NOMO-1 treated with DMSO at 0.1 percent for 48 hours (cell line): ENCODE data around the gene RECQL5.
"Not testable (repeated sequence)": the region's sequence is repeated elsewhere in the genome, so short reads cannot be mapped to it uniquely, and the experiment has no call there.

Source experiments
- DNase-seq: peaks from one replicate; lab custom pipeline; 2025; ENCODE audit not compliant: unreplicated experiment; lab: John Stamatoyannopoulos, UW

The RECQL5 gene

DNA sequence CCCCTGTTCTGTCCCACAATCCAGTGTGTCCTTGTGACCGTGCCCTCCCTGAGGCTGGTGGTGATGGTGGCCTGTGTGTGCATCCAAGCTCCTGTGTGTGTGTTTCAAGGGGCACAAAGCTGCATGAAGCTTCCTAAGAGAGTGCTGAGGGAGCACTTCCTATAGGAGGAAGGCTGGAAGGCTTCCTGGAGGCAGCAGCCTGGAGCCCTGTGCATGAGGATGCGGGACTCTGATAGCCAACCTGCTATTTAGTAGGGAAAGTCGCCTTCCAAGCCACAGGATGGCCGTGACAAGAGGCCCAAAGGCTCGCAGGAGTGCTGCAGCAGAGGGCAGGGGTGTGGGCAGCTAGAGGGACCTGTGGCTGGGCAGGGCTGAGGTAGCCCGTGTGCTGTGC is 71.0 kb downstream of the RECQL5 start:
- no peak for DNase-seq

DNA sequence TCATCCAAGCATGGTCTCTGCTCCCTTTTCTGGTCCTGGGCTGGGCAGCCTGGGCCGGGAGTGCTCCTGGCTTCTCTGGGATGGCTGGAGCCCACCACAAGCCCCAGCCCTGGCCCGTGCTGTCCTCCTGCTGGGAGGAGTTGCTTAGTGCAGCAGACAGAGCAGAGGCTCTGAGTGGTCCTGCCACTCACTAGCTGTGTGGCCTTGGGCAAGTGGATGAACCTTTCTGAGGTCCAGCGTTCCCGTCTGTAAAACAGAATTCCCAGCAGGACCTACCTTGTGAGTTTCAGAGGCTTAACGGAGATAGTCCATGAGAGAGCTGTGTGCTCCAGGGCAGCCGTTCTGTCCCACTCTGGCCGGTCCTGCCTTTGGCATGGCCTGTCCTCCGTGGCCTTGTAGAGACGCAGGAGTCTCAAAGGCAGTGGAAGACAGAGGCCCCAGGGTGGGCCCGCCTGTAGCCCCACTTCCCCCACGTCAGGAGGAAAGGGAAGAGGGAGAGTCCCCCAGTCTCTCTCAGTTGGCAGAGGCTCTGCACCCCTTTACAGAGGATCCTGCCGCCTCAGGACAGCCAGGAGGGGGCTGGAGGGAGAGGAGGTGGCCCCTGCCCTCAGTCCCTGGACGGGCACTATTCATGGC is 71.6 kb downstream of the RECQL5 start:
- DNase-seq = no peak

DNA sequence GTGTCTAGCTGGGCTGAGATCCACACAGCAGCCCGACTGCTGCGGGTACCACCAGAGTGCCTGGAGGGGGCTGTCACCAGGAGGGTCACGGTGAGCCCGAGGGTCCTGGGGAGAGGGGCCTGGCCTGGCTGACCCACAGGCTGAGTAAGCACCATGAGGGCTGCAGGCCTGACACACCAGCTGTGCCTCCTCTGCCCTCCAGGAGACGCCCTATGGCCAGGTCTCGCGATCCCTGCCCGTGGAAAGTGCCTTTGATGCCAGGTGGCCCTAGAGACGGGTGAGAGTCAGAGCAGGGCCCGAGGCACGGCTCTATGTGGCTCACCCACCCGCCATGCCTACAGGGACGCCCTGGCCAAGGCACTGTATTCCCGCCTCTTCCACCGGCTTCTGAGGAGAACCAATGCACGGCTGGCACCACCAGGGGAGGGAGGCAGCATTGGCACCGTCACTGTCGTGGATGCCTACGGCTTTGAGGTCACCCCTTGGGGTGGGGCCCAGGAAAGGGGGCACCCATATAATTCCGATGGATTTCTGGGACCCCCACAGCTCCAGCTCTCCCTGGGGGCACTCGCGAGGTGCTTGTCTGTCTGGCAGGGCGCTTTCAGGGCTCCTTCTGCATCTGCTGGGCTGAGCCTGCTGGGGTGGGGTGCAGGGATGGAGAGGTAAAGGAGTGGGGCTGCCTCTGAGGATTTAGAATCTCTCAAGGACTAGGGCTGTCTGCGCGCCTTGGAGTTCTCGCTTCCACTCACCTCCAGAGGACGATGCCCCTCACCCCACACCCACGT is 72.3 kb downstream of the RECQL5 start:
- no peak for DNase-seq

DNA sequence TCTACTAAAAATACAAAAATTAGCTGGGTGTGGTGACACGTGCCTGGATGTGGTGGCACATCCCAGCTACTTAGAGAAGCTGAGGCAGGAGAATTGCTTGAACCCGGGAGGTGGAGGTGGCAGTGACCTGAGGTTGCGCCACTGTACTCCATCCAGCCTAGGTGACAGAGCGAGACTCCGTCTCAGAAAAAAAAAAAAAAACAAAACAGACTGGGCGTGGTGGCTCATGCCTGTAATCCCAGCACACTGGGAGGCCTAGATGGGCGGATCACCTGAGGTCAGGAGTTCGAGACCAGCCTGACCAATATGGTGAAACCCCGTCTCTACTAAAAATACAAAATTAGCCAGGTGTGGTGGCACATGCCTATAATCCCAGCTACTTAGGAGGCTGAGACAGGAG is 73.5 kb downstream of the RECQL5 start:
- not testable (repeated sequence) for DNase-seq

DNA sequence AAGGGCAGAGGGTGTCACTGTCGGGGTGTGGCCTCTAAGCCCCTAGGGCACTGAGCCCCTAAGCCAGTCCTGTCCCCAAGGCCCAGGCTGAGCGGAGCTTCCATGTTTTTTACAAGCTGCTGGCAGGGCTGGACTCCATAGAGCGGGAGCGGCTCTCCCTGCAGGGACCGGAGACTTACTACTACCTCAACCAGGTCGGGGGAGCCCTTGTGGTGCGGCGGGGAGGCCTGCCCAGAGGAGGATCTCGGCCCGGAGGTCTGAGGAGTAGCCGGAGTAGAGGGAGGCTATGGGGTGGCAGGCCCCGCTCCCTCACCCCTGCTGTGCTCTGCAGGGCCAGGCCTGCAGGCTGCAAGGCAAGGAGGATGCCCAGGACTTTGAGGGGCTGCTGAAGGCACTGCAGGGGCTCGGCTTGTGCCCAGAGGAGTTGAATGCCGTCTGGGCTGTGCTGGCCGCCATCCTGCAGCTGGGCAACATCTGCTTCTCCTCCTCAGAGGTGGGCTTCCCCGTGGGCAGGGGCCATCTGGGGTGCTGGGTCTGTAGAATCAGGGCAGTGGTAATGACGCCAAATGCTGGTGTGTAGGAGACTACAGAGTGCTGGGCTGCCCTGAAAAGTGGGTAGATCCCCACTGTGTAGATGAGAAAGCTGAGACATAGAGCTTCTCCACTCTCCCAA is 74.5 kb downstream of the RECQL5 start:
- DNase-seq = no peak

DNA sequence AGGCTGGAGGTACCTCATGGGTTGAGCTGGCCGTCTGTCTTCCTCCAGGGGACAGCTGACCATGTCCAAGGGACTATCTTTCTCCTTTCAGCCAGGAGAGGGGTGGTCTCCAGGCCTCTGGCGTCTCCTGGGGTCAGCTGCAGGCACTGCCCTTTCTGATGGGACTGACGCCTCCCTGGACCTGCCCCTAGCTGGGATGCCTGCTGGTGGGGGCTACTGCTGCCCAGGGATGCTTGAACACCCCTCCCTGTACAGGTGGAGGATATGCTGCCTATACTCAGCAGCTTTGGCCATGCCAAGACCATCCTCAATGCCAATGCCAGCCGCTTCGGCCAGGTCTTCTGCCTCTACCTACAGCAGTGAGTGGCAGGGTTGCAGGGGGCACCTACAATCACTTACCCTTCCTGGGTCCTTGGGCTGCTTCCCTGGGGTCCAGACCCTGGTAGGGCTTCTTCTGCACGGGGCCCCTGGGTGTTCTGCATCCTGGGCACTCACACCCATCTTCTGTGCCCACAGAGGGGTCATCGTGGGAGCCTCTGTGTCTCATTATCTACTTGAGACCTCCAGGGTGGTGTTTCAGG is 75.1 kb downstream of the RECQL5 start:
- DNase-seq = no peak

DNA sequence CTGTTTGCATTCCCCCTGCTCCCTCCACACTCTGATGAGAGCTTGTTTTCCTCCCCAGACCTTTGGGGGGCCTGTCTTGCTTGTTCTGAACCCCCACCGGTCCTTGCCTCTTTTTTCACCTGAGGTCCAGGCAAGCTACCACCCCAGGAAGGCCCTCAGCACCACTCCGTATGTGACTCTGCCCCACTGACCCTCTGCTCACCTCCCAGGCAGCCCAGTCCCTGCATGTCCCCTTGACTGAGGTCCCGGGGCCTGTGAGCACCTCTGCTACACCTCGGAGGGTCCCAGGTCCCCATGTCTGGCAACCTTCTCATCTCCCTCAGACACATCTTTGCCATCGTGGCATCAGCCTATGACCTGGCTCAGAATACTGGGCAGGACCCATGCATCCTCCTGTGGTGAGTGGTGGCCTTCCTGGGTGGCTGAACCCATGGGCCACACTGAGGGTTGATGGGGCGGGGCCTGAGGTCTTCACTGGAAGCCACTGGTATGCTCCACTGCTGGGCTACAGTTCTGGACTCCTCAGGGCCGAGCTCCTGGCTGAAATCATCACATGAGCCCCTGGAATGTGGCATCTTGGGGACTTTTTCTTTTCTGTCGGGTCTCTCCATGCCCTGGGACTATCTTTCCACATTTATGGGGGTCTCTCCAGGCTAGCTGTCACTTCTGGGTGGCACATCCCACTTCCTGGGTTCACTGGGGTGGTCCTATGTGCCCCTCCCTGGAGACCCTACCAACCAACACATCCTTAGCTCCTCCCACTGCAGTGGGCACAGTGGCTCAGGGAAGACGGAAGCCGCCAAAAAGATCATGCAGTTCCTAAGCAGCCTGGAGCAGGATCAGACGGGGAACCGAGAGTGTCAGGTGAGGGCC is 75.9 kb downstream of the RECQL5 start:
- DNase-seq = no peak

DNA sequence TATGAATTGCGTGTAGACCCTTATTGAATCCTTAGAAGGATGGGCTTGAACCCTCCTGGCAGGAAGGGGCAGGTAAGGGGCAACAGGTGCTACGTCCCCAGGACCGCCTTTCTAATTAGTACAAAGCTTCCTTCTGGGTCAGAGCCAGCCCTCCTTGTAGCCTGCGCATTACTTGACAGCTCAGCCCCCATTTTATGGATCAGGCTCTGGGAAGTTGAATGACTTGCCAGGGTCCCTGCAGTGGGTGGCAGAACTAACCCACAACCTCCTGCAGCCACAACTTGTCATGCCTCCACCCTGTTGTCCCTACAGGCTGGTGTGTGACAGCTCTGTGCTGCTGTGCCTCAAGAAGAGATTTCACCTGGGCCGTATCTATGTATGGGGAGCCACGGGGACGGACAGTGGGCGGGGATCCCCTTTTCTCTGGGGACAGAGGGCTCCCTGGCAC is 76.6 kb downstream of the RECQL5 start:
- DNase-seq = no peak

DNA sequence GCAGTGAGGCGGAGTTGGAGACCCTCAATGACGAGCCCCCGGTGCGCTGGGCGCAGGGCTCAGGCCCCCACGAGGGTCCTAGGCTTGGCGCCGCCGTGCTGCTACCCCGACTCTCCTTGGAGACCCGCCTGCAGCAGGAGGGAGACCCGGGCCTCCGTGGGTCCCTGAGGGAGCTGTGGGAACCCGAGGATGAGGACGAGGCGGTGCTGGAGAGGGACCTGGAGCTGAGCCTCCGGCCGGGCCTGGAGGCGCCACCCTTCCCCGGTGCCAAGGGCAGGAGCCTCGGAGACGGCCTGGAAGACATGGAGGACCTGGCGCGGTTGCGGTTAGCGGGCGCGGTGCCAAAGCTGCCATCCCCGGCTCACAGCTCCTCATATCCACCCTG is 77.0 kb downstream of the RECQL5 start:
- no peak for DNase-seq

DNA sequence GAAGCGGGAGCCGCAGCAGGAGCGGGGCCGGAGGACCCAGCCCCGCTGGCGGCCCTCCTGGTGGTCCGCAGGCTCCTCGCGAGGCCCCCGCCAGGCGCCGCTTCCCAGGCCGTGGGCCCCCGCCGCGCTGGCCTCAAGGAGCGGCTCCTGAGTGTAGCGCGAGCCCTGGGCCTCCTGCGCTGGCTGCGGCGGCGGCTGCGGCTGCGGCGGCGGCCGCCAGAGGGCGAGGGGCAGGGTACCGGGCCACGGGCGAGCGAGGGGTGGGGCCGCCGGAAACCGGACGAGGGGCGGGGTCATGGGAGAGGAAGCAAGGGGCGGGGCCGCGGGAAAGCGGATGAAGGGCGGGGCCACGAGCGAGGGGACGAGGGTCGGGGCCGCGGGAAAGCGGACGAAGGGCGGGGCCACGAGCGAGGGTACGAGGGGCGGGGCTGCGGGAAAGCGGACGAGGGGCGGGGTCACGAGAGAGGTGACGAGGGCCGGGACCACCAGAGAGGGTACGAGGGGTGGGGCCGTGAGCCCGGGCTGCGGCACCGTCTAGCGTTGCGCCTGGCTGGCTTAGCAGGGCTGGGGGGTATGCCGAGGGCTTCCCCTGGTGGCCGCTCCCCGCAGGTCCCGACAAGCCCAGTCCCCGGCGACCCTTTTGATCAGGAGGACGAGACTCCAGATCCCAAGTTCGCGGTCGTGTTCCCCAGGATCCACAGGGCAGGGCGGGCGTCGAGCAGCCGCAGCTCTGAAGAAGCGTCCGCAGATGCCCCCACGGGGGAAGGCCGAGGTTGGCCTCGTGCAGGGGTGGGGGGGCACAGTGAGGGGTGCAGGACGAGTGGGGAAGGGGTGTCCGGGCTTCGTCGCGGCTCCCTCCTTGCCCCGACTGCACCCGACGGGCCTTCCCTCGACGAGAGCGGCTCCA is 77.7 kb downstream of the RECQL5 start:
- DNase-seq = peak; percentile 82

DNA sequence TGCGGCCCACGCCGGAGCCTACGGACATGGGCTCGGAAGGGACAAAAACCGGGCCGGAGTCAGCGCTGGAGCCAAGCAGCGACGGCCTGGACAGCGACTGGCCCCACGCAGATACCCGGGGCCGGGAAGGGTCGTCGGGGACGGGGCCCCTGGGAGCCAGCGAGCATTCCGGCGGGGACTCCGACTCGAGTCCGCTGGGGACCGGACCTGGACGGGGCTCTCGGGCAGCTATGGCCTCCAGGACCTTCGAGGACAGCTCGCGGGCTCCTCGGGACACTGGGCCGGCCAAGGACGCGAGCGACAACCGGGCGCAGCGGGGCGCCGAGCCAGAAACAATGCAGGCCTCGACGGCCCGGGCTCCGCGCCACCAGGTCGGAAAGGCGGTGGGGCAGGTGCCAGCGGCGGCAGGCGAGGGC is 78.3 kb downstream of the RECQL5 start:
- DNase-seq = no peak

DNA sequence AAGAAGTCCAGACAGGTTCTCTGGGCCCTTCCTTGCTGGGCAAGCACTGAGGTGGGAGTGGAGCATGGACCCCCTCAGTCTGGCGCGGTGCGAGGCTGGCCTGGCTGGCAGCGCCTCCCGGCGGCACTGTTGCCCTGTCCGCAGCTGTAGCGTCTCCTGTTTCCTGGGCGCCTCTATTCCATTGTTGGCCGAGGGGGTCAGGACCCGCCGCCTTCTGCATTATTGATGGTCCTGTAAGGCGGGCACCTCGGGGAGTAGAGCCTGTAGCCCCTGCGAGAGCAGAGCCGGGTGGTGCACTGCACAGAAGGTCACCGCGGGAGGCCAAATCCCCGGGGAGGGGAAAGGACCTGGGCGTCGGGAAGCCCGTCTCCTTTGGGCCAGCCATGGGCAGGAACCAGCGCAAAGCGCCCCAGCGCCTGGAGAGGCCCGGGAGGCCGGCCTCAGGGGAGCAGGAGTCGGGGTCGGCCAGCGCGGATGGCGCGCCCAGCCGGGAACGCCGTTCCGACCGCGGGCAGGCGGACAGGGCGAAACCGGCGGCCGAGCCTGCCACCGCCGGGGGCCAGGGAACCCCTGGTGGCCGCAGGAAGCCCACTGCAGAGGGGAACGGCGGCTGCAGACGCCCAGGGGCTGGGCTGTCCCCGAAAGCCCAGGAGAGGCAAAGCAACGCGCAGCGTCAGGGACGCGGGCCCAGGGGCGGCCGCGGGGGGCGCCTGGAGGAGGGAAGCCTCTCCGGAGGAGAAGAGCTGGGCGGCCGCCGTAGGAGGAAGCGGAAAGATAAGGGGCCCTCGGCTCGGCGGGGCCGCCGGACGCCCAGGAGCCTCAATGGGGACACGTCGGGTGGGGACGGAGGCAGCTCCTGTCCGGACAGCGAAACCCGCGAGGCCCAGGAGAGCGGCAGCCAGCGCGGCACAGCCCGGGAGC is 79.0 kb downstream of the RECQL5 start, which contains the start of gene MYO15B:
MYO15B (plus strand) TSS at position 126 of the 921 bp plus-strand sequence; CDS start at position 384, 258 bp downstream.
- peak; percentile 85 for DNase-seq

DNA sequence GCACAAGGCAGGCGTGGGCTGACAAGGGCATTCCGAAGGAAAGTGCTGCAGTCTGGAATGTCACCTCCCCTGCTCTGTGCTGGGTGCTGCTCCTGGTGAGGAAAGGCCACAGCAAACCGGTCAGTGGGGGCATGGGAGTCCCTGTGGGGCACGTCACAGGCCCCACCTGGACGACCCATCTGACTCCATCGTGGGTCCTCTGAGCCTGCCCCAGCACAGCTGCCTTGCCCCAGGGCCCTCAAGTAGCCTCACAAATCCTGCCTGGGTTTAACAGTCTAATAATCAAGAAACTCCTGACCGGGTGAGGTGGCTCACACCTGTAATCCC is 82.1 kb downstream of the RECQL5 start:
- no peak for DNase-seq

DNA sequence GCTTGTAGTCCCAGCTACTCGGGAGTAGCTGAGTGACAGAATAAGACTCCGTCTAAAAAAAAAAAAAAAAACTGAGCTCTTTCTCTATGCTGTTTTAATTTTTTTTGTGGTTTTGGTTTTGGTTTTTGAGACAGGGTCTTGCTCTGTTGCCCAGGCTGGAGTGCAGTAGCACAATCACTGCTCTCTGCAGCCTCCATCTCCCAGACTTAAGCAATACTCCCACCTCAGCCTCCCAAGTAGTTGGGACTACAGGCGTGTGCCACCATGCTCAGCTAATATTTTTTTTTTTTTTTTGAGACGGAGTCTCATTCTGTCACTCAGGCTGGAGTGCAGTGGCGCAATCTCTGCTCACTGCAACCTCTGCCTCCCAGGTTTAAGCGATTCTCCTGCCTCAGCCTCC is 83.8 kb downstream of the RECQL5 start:
- not testable (repeated sequence) for DNase-seq

DNA sequence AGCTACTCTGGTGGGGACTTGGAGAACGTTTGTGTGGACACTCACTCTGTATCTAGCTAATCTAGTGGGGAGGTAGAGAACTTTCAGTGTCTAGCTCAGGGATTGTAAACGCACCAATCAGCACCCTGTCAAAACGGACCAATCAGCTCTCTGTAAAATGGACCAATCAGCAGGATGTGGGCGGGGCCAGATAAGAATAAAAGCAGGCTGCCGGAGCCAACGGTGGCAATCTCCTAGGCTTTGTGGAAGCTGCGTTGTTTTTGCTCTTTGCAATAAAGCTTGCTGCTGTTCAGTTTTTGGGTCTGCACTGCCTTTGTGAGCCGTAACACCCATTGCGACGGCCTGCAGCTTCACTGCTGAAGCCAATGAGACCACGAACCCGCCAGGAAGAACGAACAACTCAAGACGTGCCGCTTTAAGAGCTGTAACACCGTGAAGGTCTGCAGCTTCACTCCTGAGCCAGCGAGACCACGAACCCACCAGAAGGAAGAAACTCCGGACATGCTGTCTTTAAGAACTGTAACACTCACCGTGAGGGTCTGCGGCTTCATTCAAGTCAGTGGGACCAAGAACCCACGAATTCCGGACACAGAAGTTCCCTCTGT is 85.7 kb downstream of the RECQL5 start:
- DNase-seq = not testable (repeated sequence)
